ENCODE measurements around the gene STXBP5.

DNA sequence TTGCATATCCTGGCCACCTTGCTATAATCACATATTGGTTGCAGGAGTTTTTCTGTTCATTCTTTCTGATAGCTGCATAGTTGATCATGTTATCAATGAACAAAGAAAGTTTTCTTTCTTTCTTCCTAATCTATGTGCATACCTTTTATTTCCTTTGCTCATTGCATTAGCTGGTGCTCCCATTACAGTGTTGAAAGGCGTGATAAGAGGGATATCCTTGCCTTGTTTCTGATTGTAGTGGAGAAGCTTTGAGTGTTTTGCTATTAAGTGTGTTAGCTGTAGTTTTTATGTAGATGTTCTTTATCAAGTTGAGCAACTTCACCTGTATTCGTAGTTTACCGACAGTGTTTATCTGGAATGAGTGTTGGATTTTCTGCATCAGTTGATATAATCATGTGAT, 14.6 kb downstream of the STXBP5 start:
- TF ChIP-seq NRF1 (IDR thresholded peaks at IDR 0.05; ENCODE audit: low read depth, low read length), result no peak
- TF ChIP-seq, protein P1, sequence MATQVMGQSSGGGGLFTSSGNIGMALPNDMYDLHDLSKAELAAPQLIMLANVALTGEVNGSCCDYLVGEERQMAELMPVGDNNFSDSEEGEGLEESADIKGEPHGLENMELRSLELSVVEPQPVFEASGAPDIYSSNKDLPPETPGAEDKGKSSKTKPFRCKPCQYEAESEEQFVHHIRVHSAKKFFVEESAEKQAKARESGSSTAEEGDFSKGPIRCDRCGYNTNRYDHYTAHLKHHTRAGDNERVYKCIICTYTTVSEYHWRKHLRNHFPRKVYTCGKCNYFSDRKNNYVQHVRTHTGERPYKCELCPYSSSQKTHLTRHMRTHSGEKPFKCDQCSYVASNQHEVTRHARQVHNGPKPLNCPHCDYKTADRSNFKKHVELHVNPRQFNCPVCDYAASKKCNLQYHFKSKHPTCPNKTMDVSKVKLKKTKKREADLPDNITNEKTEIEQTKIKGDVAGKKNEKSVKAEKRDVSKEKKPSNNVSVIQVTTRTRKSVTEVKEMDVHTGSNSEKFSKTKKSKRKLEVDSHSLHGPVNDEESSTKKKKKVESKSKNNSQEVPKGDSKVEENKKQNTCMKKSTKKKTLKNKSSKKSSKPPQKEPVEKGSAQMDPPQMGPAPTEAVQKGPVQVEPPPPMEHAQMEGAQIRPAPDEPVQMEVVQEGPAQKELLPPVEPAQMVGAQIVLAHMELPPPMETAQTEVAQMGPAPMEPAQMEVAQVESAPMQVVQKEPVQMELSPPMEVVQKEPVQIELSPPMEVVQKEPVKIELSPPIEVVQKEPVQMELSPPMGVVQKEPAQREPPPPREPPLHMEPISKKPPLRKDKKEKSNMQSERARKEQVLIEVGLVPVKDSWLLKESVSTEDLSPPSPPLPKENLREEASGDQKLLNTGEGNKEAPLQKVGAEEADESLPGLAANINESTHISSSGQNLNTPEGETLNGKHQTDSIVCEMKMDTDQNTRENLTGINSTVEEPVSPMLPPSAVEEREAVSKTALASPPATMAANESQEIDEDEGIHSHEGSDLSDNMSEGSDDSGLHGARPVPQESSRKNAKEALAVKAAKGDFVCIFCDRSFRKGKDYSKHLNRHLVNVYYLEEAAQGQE (IDR thresholded peaks at IDR 0.05; ENCODE audit: low read depth, low read length), result no peak
- TF ChIP-seq, protein P2, sequence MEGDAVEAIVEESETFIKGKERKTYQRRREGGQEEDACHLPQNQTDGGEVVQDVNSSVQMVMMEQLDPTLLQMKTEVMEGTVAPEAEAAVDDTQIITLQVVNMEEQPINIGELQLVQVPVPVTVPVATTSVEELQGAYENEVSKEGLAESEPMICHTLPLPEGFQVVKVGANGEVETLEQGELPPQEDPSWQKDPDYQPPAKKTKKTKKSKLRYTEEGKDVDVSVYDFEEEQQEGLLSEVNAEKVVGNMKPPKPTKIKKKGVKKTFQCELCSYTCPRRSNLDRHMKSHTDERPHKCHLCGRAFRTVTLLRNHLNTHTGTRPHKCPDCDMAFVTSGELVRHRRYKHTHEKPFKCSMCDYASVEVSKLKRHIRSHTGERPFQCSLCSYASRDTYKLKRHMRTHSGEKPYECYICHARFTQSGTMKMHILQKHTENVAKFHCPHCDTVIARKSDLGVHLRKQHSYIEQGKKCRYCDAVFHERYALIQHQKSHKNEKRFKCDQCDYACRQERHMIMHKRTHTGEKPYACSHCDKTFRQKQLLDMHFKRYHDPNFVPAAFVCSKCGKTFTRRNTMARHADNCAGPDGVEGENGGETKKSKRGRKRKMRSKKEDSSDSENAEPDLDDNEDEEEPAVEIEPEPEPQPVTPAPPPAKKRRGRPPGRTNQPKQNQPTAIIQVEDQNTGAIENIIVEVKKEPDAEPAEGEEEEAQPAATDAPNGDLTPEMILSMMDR (IDR thresholded peaks at IDR 0.05), result no peak
- no peak for TF ChIP-seq FOXJ3 (CRISPR knock-in tag; IDR thresholded peaks at IDR 0.05)
- no peak for TF ChIP-seq RFX5 (IDR thresholded peaks at IDR 0.05; ENCODE audit: low read length)
- TF ChIP-seq YY1 (IDR thresholded peaks at IDR 0.05; ENCODE audit: low read depth), result no peak
- no peak for TF ChIP-seq SMC3 (IDR thresholded peaks at IDR 0.05; ENCODE audit: low read depth, low read length)
- TF ChIP-seq EZH2phosphoT487 (IDR thresholded peaks at IDR 0.05; ENCODE audit: borderline replicate concordance, low read depth), result no peak
- TF ChIP-seq, protein P3, sequence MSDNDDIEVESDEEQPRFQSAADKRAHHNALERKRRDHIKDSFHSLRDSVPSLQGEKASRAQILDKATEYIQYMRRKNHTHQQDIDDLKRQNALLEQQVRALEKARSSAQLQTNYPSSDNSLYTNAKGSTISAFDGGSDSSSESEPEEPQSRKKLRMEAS (IDR thresholded peaks at IDR 0.05; ENCODE audit: low read depth), result no peak
- TF ChIP-seq JUND (IDR thresholded peaks at IDR 0.05), result no peak
- TF ChIP-seq, protein P4, sequence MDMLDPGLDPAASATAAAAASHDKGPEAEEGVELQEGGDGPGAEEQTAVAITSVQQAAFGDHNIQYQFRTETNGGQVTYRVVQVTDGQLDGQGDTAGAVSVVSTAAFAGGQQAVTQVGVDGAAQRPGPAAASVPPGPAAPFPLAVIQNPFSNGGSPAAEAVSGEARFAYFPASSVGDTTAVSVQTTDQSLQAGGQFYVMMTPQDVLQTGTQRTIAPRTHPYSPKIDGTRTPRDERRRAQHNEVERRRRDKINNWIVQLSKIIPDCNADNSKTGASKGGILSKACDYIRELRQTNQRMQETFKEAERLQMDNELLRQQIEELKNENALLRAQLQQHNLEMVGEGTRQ (IDR thresholded peaks at IDR 0.05; ENCODE audit: borderline replicate concordance, low read depth, low read length), result no peak

Data from SK-N-SH (cell line).